ENCODE results near the gene PHF5A. TPM values are rescaled to one million over a fixed set of nuclear protein-coding genes. Genes with fewer than 3 reads are reported as not detected.

Gene PHF5A, protein sequence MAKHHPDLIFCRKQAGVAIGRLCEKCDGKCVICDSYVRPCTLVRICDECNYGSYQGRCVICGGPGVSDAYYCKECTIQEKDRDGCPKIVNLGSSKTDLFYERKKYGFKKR
- 74.2 and 84.1 TPM in 2 replicates for total RNA-seq

DNA sequence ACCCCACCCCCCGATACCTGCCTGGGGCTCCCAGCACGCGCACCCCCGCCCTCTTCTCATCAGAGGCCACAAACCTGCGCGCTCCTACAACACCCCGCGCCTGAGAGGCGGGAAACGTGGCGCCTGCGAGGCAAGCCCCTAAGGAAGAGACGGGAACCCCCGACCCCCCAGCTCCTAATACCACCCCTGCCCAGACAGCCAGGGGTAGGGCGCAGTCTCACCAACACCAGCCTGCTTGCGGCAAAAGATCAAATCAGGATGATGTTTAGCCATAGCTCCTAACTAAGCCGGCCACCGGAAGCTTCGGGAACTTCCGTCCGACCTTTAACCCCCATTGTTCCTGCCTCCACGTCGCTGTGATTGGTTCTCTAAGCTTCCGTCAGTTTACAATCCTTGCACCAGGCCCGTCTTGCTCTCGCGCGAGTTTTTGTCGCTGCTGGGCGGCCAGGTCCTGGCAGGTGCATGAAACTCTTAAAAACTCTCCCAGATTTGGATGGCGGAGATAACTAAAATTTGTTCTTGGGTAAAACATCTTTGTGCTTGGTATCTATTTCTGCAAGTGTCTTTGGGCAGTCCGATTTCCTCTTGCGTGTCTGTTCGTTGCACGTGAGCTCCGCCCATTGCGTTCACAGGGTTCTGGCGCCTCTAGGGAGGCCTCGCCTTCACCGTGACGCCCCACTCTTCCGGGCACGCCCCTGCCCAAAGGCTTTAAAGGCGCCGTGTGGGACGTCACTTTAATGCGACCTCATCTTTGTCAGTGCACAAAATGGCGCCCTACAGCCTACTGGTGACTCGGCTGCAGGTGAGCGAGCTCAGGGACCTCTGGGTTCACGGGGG lies at the start of gene PHF5A, which contains the start of gene ACO2:
PHF5A (minus strand) TSS at position 312 of the 837 bp plus-strand sequence; CDS start at position 273, 39 bp downstream.
ACO2 (plus strand) TSS at position 737 of the 837 bp plus-strand sequence; CDS start at position 767, 30 bp downstream.

DNA sequence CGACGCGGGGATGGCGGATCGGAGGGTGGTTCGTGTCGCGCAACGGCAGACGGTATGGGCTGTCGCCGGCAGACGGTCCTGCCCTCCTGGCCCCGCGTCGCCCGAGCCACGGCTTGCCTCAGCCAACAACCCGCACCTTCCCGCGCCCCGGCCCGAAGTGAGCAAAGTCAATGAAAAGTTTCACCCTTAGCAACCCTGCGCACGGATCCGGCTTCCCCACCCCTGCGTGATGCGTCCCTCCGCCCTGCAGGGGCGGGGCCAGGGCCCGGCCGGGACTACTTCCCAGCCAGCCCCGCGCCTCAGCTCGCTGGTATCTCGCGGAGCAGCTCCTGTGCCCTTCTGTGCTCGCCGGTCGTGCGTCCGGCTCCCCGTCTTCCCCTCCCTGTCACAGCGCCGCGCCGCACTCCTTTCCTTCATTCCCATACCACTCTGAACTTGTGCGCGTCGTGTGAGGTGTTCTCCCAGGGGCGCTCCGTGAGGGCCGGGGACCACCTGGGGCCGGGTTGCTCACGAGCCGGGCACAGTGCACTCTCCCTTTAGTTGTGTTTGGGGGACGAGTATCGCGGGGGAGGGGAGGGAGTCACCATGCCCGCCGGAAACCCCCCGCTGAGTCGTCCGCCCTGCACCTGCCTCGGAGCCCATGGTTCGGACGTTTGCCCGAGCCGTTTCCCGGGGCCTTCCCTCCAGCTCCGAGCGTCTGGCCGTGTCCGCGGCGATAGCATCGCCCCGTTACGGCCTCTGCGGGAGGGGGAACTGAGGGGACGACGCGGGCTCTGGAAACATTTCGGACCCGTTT lies 21.7 kb downstream of the PHF5A start, which contains the start of gene TOB2:
TOB2 (minus strand) TSS at position 163 of the 796 bp plus-strand sequence. CDS start 9,456 bp downstream, outside the sequence.

Other genes with a start within 250 kb of the PHF5A start
- gene CHADL, start 227.8 kb downstream of the PHF5A start, total RNA-seq = 0.28 and 1.1 TPM in 2 replicates
- 81.8 and 106 TPM in 2 replicates for gene RANGAP1, start 182.5 kb downstream of the PHF5A start, total RNA-seq
- 50.9 and 73.5 TPM in 2 replicates for gene ZC3H7B, start 167.2 kb downstream of the PHF5A start, total RNA-seq
- 2.0 and 4.1 TPM in 2 replicates for gene TEF, start 86.8 kb downstream of the PHF5A start, total RNA-seq
- 13.9 and 16.5 TPM in 2 replicates for gene TOB2, start 21.9 kb downstream of the PHF5A start, total RNA-seq
- 73.3 and 73.9 TPM in 2 replicates for gene ACO2, start 425 bp upstream of the PHF5A start, total RNA-seq
- gene POLR3H, start 75.8 kb upstream of the PHF5A start, total RNA-seq = 20.0 and 20.7 TPM in 2 replicates
- gene CSDC2, start 92.3 kb upstream of the PHF5A start, total RNA-seq = not detected in 2 replicates
- 2.5 and 6.0 TPM in 2 replicates for gene PMM1, start 121.1 kb upstream of the PHF5A start, total RNA-seq
- gene DESI1, start 152.4 kb upstream of the PHF5A start, total RNA-seq = 16.6 and 21.2 TPM in 2 replicates
- 329 and 387 TPM in 2 replicates for gene XRCC6, start 152.6 kb upstream of the PHF5A start, total RNA-seq
- gene SNU13, start 220.2 kb upstream of the PHF5A start, total RNA-seq = 86.8 and 90.6 TPM in 2 replicates
- gene MEI1, start 230.8 kb upstream of the PHF5A start, total RNA-seq = 0.56 and 0.81 TPM in 2 replicates

Data from endothelial cell of coronary artery (primary cell).